AG09309 (cell line): ENCODE measurements around the gene LIN7B.

Experiments used
- DNase-seq: peaks from one replicate; pipeline ENCODE4 v3.0.0-alpha.2; 2010; ENCODE audit warnings: low read depth
- H3K4me3 ChIP-seq: 2 replicates; pipeline ENCODE4 v1.5.1; 2011; ENCODE audit warnings: mild to moderate bottlenecking, low read depth, low read length, moderate library complexity; ENCODE audit not compliant: control insufficient read depth
- CTCF ChIP-seq: IDR thresholded peaks from 2 replicates; pipeline ENCODE4 v1.5.1; 2011; ENCODE audit warnings: mild to moderate bottlenecking, low read depth, low read length, inconsistent platforms; ENCODE audit not compliant: insufficient read depth, control insufficient read depth; ENCODE audit errors: missing control alignments

The LIN7B gene

GRCh38 chr19:49114630-49115363, 627 bp downstream of the LIN7B start:
- DNase-seq, result no peak
- no peak for TF ChIP-seq CTCF
- H3K4me3 ChIP-seq, result peak overlapping the region; percentile 67

GRCh38 chr19:49116544-49116943, 2.4 kb downstream of the LIN7B start:
- H3K4me3 ChIP-seq, result no peak overlapping the region
- no peak for DNase-seq
- no peak for TF ChIP-seq CTCF

- peak overlapping the region; percentile 67 for H3K4me3 ChIP-seq
- DNase-seq, result no peak
- TF ChIP-seq CTCF, result no peak
These were observed 3.8 kb downstream of the LIN7B start for GRCh38 chr19:49117677-49118564.

- TF ChIP-seq CTCF, result no peak
- DNase-seq, result peak; percentile 55
- H3K4me3 ChIP-seq, result peak within 1 kb of the TSS; percentile 67
These were observed 4.6 kb downstream of the LIN7B start, which contains the start of gene C19orf73 for GRCh38 chr19:49118565-49119410. Gene C19orf73, minus strand, starts transcription at chr19:49119143. Its CDS starts 121 bp downstream, at chr19:49119022.

GRCh38 chr19:49119411-49120324, 5.5 kb downstream of the LIN7B start, which contains the start of gene PPFIA3:
Gene PPFIA3, plus strand, starts transcription at chr19:49119544. Its CDS starts 8,330 bp downstream, at chr19:49127874.
- peak within 1 kb of the TSS; percentile 67 for H3K4me3 ChIP-seq
- no peak for TF ChIP-seq CTCF
- DNase-seq, result no peak
